ENCODE measurements around the gene PCMT1.
A peak's percentile ranks its signal among the peaks of the same experiment; 100 is the strongest.
"Not testable (repeated sequence)": the region's sequence is repeated elsewhere in the genome, so short reads cannot be mapped to it uniquely, and the experiment has no call there.

Gene PCMT1

GRCh38 chr6:149820506-149820905 lies 71.0 kb downstream of the PCMT1 start:
- DNase-seq = no peak

- DNase-seq = no peak
Observed at GRCh38 chr6:149821492-149821891, 72.0 kb downstream of the PCMT1 start.

GRCh38 chr6:149823013-149823412 lies 73.5 kb downstream of the PCMT1 start:
- DNase-seq = no peak

- no peak for DNase-seq
Observed at GRCh38 chr6:149825292-149825691, 75.8 kb downstream of the PCMT1 start.

- no peak for DNase-seq
Observed at GRCh38 chr6:149830731-149831307, 81.3 kb downstream of the PCMT1 start.

GRCh38 chr6:149831308-149831820 lies 81.8 kb downstream of the PCMT1 start:
- DNase-seq = no peak

- no peak for DNase-seq
Observed at GRCh38 chr6:149833651-149834050, 84.1 kb downstream of the PCMT1 start.

GRCh38 chr6:149834513-149835481 lies 85.3 kb downstream of the PCMT1 start:
- DNase-seq = peak; percentile 58 to 84 (median 74)

GRCh38 chr6:149840345-149841075 lies 91.0 kb downstream of the PCMT1 start:
- DNase-seq = peak; percentile 25 to 57 (median 46)

GRCh38 chr6:149842331-149842730 lies 92.8 kb downstream of the PCMT1 start:
- DNase-seq = no peak

GRCh38 chr6:149843051-149843633 lies 93.6 kb downstream of the PCMT1 start:
- no peak for DNase-seq

GRCh38 chr6:149844036-149844435 lies 94.5 kb downstream of the PCMT1 start:
- not testable (repeated sequence) for DNase-seq

GRCh38 chr6:149844480-149844879 lies 94.9 kb downstream of the PCMT1 start:
- no peak for DNase-seq

- DNase-seq = no peak
Observed at GRCh38 chr6:149845549-149845948, 96.0 kb downstream of the PCMT1 start.

GRCh38 chr6:149846321-149846720 lies 96.8 kb downstream of the PCMT1 start:
- no peak for DNase-seq

- no peak for DNase-seq
Observed at GRCh38 chr6:149847939-149848267, 98.4 kb downstream of the PCMT1 start.

GRCh38 chr6:149848343-149848742 lies 98.8 kb downstream of the PCMT1 start:
- DNase-seq = not testable (repeated sequence)

GRCh38 chr6:149851461-149852110 lies 102.0 kb downstream of the PCMT1 start:
- no peak for DNase-seq

GRCh38 chr6:149852180-149852579 lies 102.6 kb downstream of the PCMT1 start:
- DNase-seq = peak; percentile 31 to 73 (median 60)

GRCh38 chr6:149852881-149853280 lies 103.3 kb downstream of the PCMT1 start:
- DNase-seq = no peak

GRCh38 chr6:149854017-149854416 lies 104.5 kb downstream of the PCMT1 start:
- not testable (repeated sequence) for DNase-seq

GRCh38 chr6:149854532-149854931 lies 105.0 kb downstream of the PCMT1 start:
- DNase-seq = no peak

Measured in suppressor macrophage (primary cell).